Measurements from ENCODE around the gene RNASE11. TPM values are rescaled to one million over a fixed set of nuclear protein-coding genes. Genes with fewer than 3 reads are reported as not detected.

RNASE11 gene
- total and polyA plus RNA-seq, 2 of the 4 experiments (the other 2 are of a cell fraction): not detected

GRCh38 chr14:20632831-20633691 is 45.3 kb upstream of the RNASE11 start:
- no TSS peak for BruUV-seq (replicated peaks)
- in situ Hi-C loops (cut with MboI; ENCODE audit: low sequenced_read_pairs): loop anchor here (5.0 kb wide), 1 partner anchor 49 kb away; the partner anchor contains the start of gene RNASE4

More at GRCh38 chr14:20632831-20633691, 45.3 kb upstream of the RNASE11 start:
- TF ChIP-seq CEBPB (IDR thresholded peaks at IDR 0.05; ENCODE audit: low read depth, low read length): peak; percentile 61
- TF ChIP-seq FOS (IDR thresholded peaks at IDR 0.05; ENCODE audit: low read depth, low read length): peak; percentile 78; the same call in 1 of the 2 replicates
- TF ChIP-seq POLR2A (IDR thresholded peaks at IDR 0.05; ENCODE audit: low read depth, low read length): no peak
- Histone ChIP-seq H3K14ac (replicated peaks; ENCODE audit: low read depth, low read length) (no peak overlapping the region), H4K5ac (ENCODE audit: low read depth, low read length) (no peak overlapping the region), H3K4me2 (ENCODE audit: low read depth, low read length) (peak overlapping the region; percentile 71), H3K9me1 (ENCODE audit: insufficient read depth, low read length) (no peaks in the 10 kb centered on the region), H4K20me1 (ENCODE audit: insufficient read depth, low read length) (peaks cover 4% of the 10 kb centered on the region; the same call in 1 of the 2 replicates), H2BK15ac (ENCODE audit: low read depth, low read length) (no peak overlapping the region), H3K18ac (ENCODE audit: low read depth, low read length) (no peak overlapping the region), H3K27me3 (ENCODE audit: control insufficient read depth, insufficient read depth, low read length) (peaks cover 4% of the 10 kb centered on the region), H2BK120ac (ENCODE audit: low read depth, low read length) (no peak overlapping the region), H3K36me3 (ENCODE audit: control insufficient read depth, insufficient read depth, low read length) (no peaks in the 10 kb centered on the region), H3K9me3 (ENCODE audit: control insufficient read depth, insufficient read depth, low read length) (no peaks in the 10 kb centered on the region), H3K56ac (ENCODE audit: extremely low read depth, insufficient read depth, low read length) (no peak overlapping the region), H2AFZ (replicated peaks; ENCODE audit: low read length, poor library complexity) (peak overlapping the region; percentile 16), H3K27ac (ENCODE audit: insufficient read depth, low read length) (no peak overlapping the region), H3K9ac (ENCODE audit: low read depth, low read length) (no peak overlapping the region), H3K4me1 (ENCODE audit: control insufficient read depth, insufficient read depth, low read length) (no peaks in the 10 kb centered on the region), H3K4me3 (ENCODE audit: insufficient read depth, low read depth, low read length) (peak overlapping the region; percentile 33; the same call in 1 of the 2 replicates), H3K4ac (ENCODE audit: low read depth, low read length) (no peak overlapping the region), H2BK5ac (ENCODE audit: low read depth, low read length, poor library complexity, severe bottlenecking) (no peak overlapping the region), H3K79me1 (ENCODE audit: low read depth in 1 of 2, low read length in 2 of 2) (no peaks in the 10 kb centered on the region), H4K8ac (ENCODE audit: low read depth in 2 of 2, low read length in 2 of 2) (no peak overlapping the region), H2AK5ac (ENCODE audit: low read depth, low read length) (no peak overlapping the region), H2BK20ac (ENCODE audit: low read depth, low read length) (no peak overlapping the region), H2AK9ac (replicated peaks; ENCODE audit: low read depth, low read length, poor library complexity) (peak overlapping the region; percentile 74), H4K91ac (ENCODE audit: insufficient read depth, low read depth, low read length) (no peak overlapping the region), H3K23ac (ENCODE audit: low read depth, low read length) (no peak overlapping the region)
- ATAC-seq (ENCODE audit: low read depth): peak; percentile 82
- DNase-seq: peak; percentile 85
- 12% methylated on average over 19 of the region's 45 CpGs; no CpG with 5 or more reads in 1 of the 2 experiments for WGBS, 2 experiments (ENCODE audit: extremely low coverage in 2 of 2, insufficient read length in 1 of 2)
- dilution Hi-C loops (cut with HindIII; ENCODE audit: low sequenced_read_pairs, unreplicated experiment) (no loop called here), intact Hi-C loops (cut with micrococcal nuclease) (loop anchor here (1.0 to 5.0 kb wide), 2 partner anchors 48 to 339 kb away; no protein-coding TSS in a partner anchor)
- POLR2A ChIA-PET (ENCODE audit: unreplicated experiment): no interaction called here
- CTCF ChIA-PET: no interaction called here

All from IMR-90 (cell line).